Right atrium auricular region (tissue), 2 donors: ENCODE data around the gene RBBP7. TPM values are rescaled to one million over a fixed set of nuclear protein-coding genes. Genes with fewer than 3 reads are reported as not detected.

Experiments
- DNase-seq: peaks from one replicate; pipeline ENCODE4 v3.0.0-alpha.2; 2019; ENCODE audit warnings: low spot score
- H3K27ac ChIP-seq, 2 donors: fragments of 200-600 bp; sonication (generic); 1 replicate in 1 of 2; 2 replicates in 1 of 2; pipeline ENCODE4 v1.5.1; 2016 to 2019
- H3K27me3 ChIP-seq, 2 donors: fragments of 200-600 bp; sonication (generic); one replicate each; pipeline versions ENCODE4 v1.5.1 to v1.6.0; 2017 to 2019
- H3K36me3 ChIP-seq: fragments of 200-600 bp; sonication (generic); one replicate; pipeline ENCODE4 v1.5.1; 2016
- H3K4me1 ChIP-seq, 2 donors: fragments of 200-600 bp; sonication (generic); one replicate each; pipeline versions ENCODE4 v1.5.1 to v1.6.0; 2017 to 2019
- H3K4me3 ChIP-seq, 2 donors: fragments of 200-600 bp; sonication (generic); 1 replicate in 1 of 2; 2 replicates in 1 of 2; pipeline ENCODE4 v1.5.1; 2017 to 2019; ENCODE audit warnings: mild to moderate bottlenecking in 1 of 2, moderate library complexity in 1 of 2
- H3K9me3 ChIP-seq, 2 donors: fragments of 200-600 bp; sonication (generic); one replicate each; pipeline ENCODE4 v1.5.1; 2019
- total RNA-seq, 2 donors: library from RNA; depleted of rRNA; stranded (reverse); fragments of >200 nt; gene quantifications; one replicate each; pipeline ENCODE4 v1.1.0, GENCODE V29; 2016
- TF ChIP-seq, protein P1 (sequence below), 2 donors: fragments of 200-600 bp; sonication (generic); IDR thresholded peaks; one replicate each; pipeline ENCODE4 v1.5.1; 2019; ENCODE audit warnings: antibody characterized with exemption in 2 of 2

Gene RBBP7
- total RNA-seq, 2 donors from 2014 or later: 70.7 to 72.2 TPM

DNA sequence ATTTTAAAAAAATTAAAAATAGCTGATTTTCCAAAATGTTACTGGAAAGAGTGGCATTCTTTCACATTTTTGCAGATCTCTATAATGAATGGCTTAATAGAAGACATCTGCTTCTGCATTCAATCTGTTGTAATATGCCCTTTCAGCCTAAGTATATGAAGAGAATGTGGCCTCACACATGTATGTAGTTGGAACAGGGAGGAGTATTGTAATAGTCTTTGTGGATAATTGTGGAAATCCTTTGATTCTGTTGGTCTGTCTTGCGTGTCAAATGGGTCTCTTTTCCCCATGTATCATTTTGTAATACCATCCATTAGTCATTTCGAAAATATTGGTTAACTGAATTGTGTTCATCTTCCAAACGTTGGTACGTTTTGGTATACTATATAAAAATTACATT, 72.3 kb downstream of the RBBP7 start:
- no peak for DNase-seq
- TF ChIP-seq, protein P1, sequence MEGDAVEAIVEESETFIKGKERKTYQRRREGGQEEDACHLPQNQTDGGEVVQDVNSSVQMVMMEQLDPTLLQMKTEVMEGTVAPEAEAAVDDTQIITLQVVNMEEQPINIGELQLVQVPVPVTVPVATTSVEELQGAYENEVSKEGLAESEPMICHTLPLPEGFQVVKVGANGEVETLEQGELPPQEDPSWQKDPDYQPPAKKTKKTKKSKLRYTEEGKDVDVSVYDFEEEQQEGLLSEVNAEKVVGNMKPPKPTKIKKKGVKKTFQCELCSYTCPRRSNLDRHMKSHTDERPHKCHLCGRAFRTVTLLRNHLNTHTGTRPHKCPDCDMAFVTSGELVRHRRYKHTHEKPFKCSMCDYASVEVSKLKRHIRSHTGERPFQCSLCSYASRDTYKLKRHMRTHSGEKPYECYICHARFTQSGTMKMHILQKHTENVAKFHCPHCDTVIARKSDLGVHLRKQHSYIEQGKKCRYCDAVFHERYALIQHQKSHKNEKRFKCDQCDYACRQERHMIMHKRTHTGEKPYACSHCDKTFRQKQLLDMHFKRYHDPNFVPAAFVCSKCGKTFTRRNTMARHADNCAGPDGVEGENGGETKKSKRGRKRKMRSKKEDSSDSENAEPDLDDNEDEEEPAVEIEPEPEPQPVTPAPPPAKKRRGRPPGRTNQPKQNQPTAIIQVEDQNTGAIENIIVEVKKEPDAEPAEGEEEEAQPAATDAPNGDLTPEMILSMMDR (IDR thresholded peaks at IDR 0.05): no peak
- Histone ChIP-seq H3K4me3 (no peak overlapping the region), H3K36me3 (peaks cover 14% of the 10 kb centered on the region), H3K27ac (no peak overlapping the region), H3K27me3 (no peaks in the 10 kb centered on the region), H3K4me1 (no peaks in the 10 kb centered on the region), H3K9me3 (no peaks in the 10 kb centered on the region)

DNA sequence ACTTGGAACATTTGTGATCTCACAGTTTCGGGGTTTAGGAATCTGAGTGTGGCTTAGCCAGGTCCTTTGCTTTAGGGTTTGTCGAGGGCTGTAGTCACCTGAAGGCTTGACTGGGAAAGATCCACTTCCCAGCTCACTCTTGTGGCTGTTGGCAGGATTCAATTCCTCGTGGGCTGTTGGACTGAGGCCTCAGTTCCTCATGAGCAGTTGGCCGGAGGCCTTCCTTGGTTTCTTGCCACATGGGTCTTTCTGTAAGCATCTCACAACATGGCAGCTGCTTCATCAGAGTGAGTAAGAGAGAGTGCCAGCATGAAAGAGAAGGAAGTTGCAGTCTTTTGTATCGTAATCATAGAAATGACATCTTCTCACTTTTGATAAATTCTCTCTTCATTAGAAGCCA, 72.8 kb downstream of the RBBP7 start:
- Histone ChIP-seq H3K9me3 (no peaks in the 10 kb centered on the region), H3K4me1 (no peaks in the 10 kb centered on the region), H3K36me3 (peaks cover 14% of the 10 kb centered on the region), H3K27ac (no peak overlapping the region), H3K27me3 (no peaks in the 10 kb centered on the region), H3K4me3 (no peak overlapping the region)
- no peak for DNase-seq
- TF ChIP-seq, protein P1 (IDR thresholded peaks at IDR 0.05): no peak

DNA sequence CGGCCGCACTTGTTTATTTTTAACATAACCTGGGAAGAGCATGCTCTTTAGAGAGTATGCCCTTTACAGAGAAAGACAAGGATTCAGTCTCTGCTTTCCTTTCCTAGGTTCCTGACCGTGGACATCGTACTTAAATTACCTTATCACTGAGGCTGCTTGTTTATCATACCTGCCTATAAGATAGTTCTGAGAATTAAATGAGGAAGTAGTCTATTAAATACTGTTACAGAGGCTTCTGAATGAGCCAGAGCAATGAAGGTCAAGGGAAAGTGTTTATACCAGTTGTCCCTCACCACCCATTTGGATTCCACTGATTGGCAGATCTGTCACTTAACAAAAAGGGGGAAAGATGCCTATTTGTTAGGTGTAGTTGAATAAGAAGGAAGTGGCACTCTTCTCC, 73.9 kb downstream of the RBBP7 start:
- Histone ChIP-seq H3K36me3 (peaks cover 14% of the 10 kb centered on the region), H3K27ac (no peak overlapping the region), H3K4me1 (no peaks in the 10 kb centered on the region), H3K9me3 (no peaks in the 10 kb centered on the region), H3K4me3 (no peak overlapping the region), H3K27me3 (no peaks in the 10 kb centered on the region)
- DNase-seq: no peak
- TF ChIP-seq, protein P1 (IDR thresholded peaks at IDR 0.05): no peak

Other genes with a start within 250 kb of the RBBP7 start
- gene S100G, start 220.2 kb downstream of the RBBP7 start, total RNA-seq: not detected
- gene CTPS2, start 157.7 kb downstream of the RBBP7 start, total RNA-seq: 1 to 10 TPM; 4.4 to 4.8 TPM
- gene SYAP1, start 150.8 kb downstream of the RBBP7 start, total RNA-seq: 10 to 100 TPM; 16.9 to 17.6 TPM
- 10 to 100 TPM in 1 of 2 donors, 1 to 10 TPM in 1; 6.2 to 10.1 TPM for gene TXLNG, start 83.9 kb downstream of the RBBP7 start, total RNA-seq
- gene REPS2, start 76.3 kb upstream of the RBBP7 start, total RNA-seq: 10 to 100 TPM in 1 of 2 donors, 1 to 10 TPM in 1; 6.2 to 14.1 TPM